Uterus (tissue), 4 donors: ENCODE measurements around the gene PC. TPM values are rescaled to one million over a fixed set of nuclear protein-coding genes. Genes with fewer than 3 reads are reported as not detected.

Experiments
- DNase-seq, 2 donors: peaks; one replicate each; pipeline ENCODE4 v3.0.0-alpha.2; 2019 to 2020
- H3K27ac ChIP-seq, 2 donors: fragments of 200-600 bp; sonication (generic); 1 replicate in 1 of 2; 2 replicates in 1 of 2; pipeline ENCODE4 v1.5.1; 2016 to 2018
- H3K27me3 ChIP-seq, 2 donors: fragments of 200-600 bp; sonication (generic); one replicate each; pipeline ENCODE4 v1.5.1; 2018 to 2019; ENCODE audit warnings: control low read depth in 1 of 2
- H3K36me3 ChIP-seq, 2 donors: fragments of 200-600 bp; sonication (generic); one replicate each; pipeline ENCODE4 v1.5.1; 2019; ENCODE audit warnings: control low read depth in 1 of 2
- H3K4me1 ChIP-seq, 2 donors: fragments of 200-600 bp; sonication (generic); one replicate each; pipeline ENCODE4 v1.5.1; 2018 to 2019; ENCODE audit warnings: control low read depth in 1 of 2
- H3K4me3 ChIP-seq, 2 donors: fragments of 200-600 bp; sonication (generic); 1 replicate in 1 of 2; 2 replicates in 1 of 2; pipeline ENCODE4 v1.5.1; 2018 to 2019; ENCODE audit warnings: mild to moderate bottlenecking in 1 of 2
- H3K9me3 ChIP-seq, 2 donors: fragments of 200-600 bp; sonication (generic); one replicate each; pipeline ENCODE4 v1.5.1; 2019; ENCODE audit warnings: control low read depth in 1 of 2
- CTCF ChIP-seq, 4 experiments: fragments of 200-600 bp in 2 of 4; fragments of 450-650 bp in 2 of 4; sonication (generic) in 2 of 4; IDR thresholded peaks; one replicate each; pipeline ENCODE4 v1.5.1; 2016 to 2019; ENCODE audit warnings: antibody characterized with exemption in 4 of 4, mild to moderate bottlenecking in 2 of 4, moderate library complexity in 1 of 4
- POLR2A ChIP-seq, 2 donors: fragments of 450-650 bp; IDR thresholded peaks; one replicate each; pipeline ENCODE4 v1.6.1; 2016; ENCODE audit warnings: antibody characterized with exemption in 2 of 2, mild to moderate bottlenecking in 1 of 2, moderate library complexity in 1 of 2
- intact Hi-C: fragments of 100-400 bp; cut with DNase I; formaldehyde crosslinking; loops from one replicate; pipeline ENCODE4 v1.15.1; 2023; ENCODE audit warnings: low total_unique reads
- total RNA-seq, 4 donors: library from RNA; depleted of rRNA in 3 of 4; stranded (reverse); fragments of >200 nt in 3 of 4; gene quantifications; one replicate each; pipeline versions ENCODE4 v1.1.0 to v1.2.4, GENCODE V29; 2014 to 2023
- donor health status: DM: yes; HTN: yes; CAD: no.

The PC gene
- total RNA-seq, 4 donors from 2014 or later = 7.1 to 13.8 (median 8.1) TPM

- DNase-seq = no peak
- TF ChIP-seq CTCF (IDR thresholded peaks at IDR 0.05) (no peak), POLR2A (IDR thresholded peaks at IDR 0.05) (no peak)
- Histone ChIP-seq H3K4me3 (no peak overlapping the region), H3K36me3 (no peaks in the 10 kb centered on the region), H3K27ac (no peak overlapping the region), H3K4me1 (no peaks in the 10 kb centered on the region), H3K27me3 (no peaks in the 10 kb centered on the region), H3K9me3 (no peaks in the 10 kb centered on the region)
- intact Hi-C loops = no loop called here
Measured at GRCh38 chr11:66904561-66904960, 53.6 kb downstream of the PC start.

DNA sequence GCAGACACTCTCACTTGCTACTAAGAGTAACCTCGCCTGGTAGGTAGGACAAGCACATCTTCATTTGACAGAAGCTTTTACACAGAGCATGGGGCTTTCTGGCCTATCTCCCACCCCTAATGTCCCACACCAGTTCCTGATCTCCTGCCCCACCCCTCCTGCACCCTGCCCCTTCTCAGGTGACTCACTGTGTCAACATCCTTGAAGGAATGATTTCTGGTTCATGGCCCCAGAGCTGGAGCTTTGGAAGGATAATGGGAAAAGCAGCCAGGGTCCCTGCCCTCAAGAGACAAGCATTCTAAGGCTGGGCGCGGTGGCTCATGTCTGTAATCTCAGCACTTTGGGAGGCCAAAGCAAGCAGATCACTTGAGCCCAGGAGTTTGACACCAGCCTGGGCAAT, 54.1 kb downstream of the PC start:
- intact Hi-C loops = no loop called here
- no peaks in the 10 kb centered on the region for H3K4me1 ChIP-seq
- no peaks in the 10 kb centered on the region for H3K27me3 ChIP-seq
- no peak for TF ChIP-seq CTCF (IDR thresholded peaks at IDR 0.05)
- TF ChIP-seq POLR2A (IDR thresholded peaks at IDR 0.05) = no peak
- H3K27ac ChIP-seq = no peak overlapping the region
- H3K9me3 ChIP-seq = no peaks in the 10 kb centered on the region
- no peaks in the 10 kb centered on the region for H3K36me3 ChIP-seq
- DNase-seq = no peak
- no peak overlapping the region for H3K4me3 ChIP-seq

DNA sequence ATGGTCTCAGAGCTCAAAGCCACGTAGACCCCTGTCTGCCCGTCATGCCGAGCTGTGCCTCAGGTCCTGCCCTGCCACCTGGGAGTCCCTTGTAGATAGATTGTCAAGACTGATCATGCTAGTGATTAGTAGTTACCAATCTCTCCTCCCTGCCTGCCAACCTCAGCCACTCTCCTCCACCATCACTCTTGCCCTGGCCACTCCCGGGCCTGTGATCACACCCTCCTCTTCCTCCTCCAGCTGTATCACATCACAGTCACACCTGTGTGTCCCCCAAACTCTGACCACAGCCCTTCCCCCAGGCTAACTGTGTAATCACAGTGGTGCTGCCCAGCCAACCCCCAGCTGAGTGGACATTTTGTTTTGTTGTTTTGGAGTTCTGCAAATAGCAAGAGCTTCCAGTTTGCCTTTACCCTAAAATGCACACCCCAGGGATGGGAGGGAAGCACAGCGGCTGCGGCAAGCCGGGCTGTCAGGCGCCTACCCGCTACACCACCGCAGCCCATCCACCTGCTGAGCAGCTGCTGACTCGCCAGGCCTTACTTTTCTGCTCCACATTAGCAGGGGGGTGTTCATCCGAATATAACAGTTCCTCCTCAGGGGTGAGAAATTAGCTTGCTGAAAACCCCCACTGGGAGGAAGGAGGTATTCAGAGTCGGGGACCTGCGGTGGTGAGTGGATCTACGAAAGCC, 55.6 kb downstream of the PC start:
- TF ChIP-seq CTCF (IDR thresholded peaks at IDR 0.05) (no peak), POLR2A (IDR thresholded peaks at IDR 0.05) (no peak)
- DNase-seq = no peak
- Histone ChIP-seq H3K27ac (no peak overlapping the region), H3K36me3 (no peaks in the 10 kb centered on the region), H3K4me3 (no peak overlapping the region), H3K9me3 (no peaks in the 10 kb centered on the region), H3K27me3 (no peaks in the 10 kb centered on the region), H3K4me1 (no peaks in the 10 kb centered on the region)
- intact Hi-C loops = no loop called here

DNA sequence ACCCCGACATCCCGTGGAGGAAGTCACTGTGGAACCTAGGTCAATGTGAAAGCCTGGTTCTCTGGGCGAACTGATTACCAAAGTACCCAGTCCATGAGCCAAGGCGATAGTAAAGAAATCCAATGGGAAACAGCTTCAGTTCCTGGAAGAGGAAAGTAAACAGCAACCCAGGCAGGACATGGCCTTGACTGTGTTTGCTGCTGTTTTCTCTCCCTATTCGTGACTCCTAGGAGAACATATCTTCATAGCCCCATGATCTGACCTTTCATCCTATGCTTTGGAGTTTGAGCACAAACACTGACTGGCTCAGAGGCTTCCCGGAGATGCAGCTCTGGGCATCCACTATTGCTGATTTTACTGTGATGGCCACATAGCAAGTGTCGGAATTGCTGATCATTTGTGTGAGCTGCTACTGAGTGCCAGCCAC, 56.2 kb downstream of the PC start:
- no peak for DNase-seq
- no peak overlapping the region for H3K27ac ChIP-seq
- intact Hi-C loops = no loop called here
- no peaks in the 10 kb centered on the region for H3K4me1 ChIP-seq
- no peaks in the 10 kb centered on the region for H3K9me3 ChIP-seq
- H3K27me3 ChIP-seq = no peaks in the 10 kb centered on the region
- no peaks in the 10 kb centered on the region for H3K36me3 ChIP-seq
- H3K4me3 ChIP-seq = no peak overlapping the region
- no peak for TF ChIP-seq POLR2A (IDR thresholded peaks at IDR 0.05)
- TF ChIP-seq CTCF (IDR thresholded peaks at IDR 0.05) = no peak

GRCh38 chr11:66894141-66894540, 64.0 kb downstream of the PC start:
- intact Hi-C loops = no loop called here
- no peaks in the 10 kb centered on the region for H3K27me3 ChIP-seq
- TF ChIP-seq CTCF (IDR thresholded peaks at IDR 0.05) = no peak
- TF ChIP-seq POLR2A (IDR thresholded peaks at IDR 0.05) = no peak
- H3K36me3 ChIP-seq = no peaks in the 10 kb centered on the region
- H3K4me3 ChIP-seq = no peak overlapping the region
- H3K4me1 ChIP-seq = no peaks in the 10 kb centered on the region
- H3K27ac ChIP-seq = no peak overlapping the region
- no peaks in the 10 kb centered on the region for H3K9me3 ChIP-seq
- no peak for DNase-seq
